Type B pancreatic cell (in vitro differentiated cells): Measurements from ENCODE around the gene ARHGEF37. TPM values are rescaled to one million over a fixed set of nuclear protein-coding genes. Genes with fewer than 3 reads are reported as not detected.
"Not testable (repeated sequence)": the region's sequence is repeated elsewhere in the genome, so short reads cannot be mapped to it uniquely, and the experiment has no call there.

Source experiments
- DNase-seq: peaks from one replicate; pipeline ENCODE4 v3.0.0; 2021; ENCODE audit warnings: mixed read lengths; ENCODE audit not compliant: unreplicated experiment; ENCODE audit errors: extremely low spot score
- H3K27ac Mint-ChIP-seq: 2 replicates; pipeline ENCODE4 v1.8.0; 2021; ENCODE audit warnings: mild to moderate bottlenecking, mixed read lengths
- H3K27me3 Mint-ChIP-seq: 2 replicates; pipeline ENCODE4 v1.8.0; 2021; ENCODE audit warnings: mixed read lengths
- H3K36me3 Mint-ChIP-seq: 2 replicates; pipeline ENCODE4 v1.8.0; 2021; ENCODE audit warnings: mixed read lengths
- H3K4me1 Mint-ChIP-seq: one replicate; pipeline ENCODE4 v1.8.0; 2021; ENCODE audit warnings: mixed read lengths; ENCODE audit not compliant: unreplicated experiment
- H3K4me3 Mint-ChIP-seq: 2 replicates; pipeline ENCODE4 v1.8.0; 2021; ENCODE audit warnings: mild to moderate bottlenecking, mixed read lengths
- H3K9me3 Mint-ChIP-seq: 2 replicates; pipeline ENCODE4 v1.8.0; 2021; ENCODE audit warnings: mixed read lengths
- CTCF ChIP-seq: fragments of 200-600 bp; sonication (generic); conservative IDR thresholded peaks from 2 replicates; pipeline ENCODE4 v1.5.0; 2021; ENCODE audit warnings: antibody characterized with exemption, mild to moderate bottlenecking
- total RNA-seq: library from RNA; stranded (reverse); gene quantifications from 2 replicates; pipeline ENCODE4 v1.2.1, GENCODE V29; 2021; ENCODE audit warnings: low replicate concordance

The ARHGEF37 gene
- total RNA-seq, 1 donor from 2014 or later = 7.1 TPM

DNA sequence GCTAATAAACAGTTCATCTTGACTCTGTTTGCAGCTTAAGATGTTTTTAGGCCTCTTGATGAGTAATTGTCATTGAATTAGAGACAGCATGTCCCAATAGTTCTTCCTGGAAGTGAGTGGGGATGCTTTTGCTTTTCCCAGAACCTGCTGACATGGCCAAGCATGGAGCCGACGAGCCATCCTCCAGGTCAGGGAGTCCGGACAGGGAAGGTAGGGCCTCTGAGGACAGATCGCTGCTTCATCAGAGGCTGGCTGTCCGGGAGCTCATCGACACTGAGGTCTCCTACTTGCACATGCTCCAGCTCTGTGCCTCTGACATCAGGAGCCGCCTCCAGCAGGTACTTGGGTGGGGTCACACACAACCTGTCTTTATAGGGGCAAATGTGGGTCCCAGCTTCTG, 16.3 kb downstream of the ARHGEF37 start:
- Mint-ChIP-seq H3K4me3 (no peak overlapping the region), H3K27ac (no peak overlapping the region), H3K9me3 (no peaks in the 10 kb centered on the region), H3K36me3 (no peaks in the 10 kb centered on the region), H3K27me3 (no peaks in the 10 kb centered on the region), H3K4me1 (peaks cover 5% of the 10 kb centered on the region)
- DNase-seq = no peak
- TF ChIP-seq CTCF = no peak

GRCh38 chr5:149598234-149598633, 16.9 kb downstream of the ARHGEF37 start:
- not testable (repeated sequence) for H3K27me3 Mint-ChIP-seq, H3K9me3 Mint-ChIP-seq, H3K4me1 Mint-ChIP-seq, H3K4me3 Mint-ChIP-seq, H3K27ac Mint-ChIP-seq, H3K36me3 Mint-ChIP-seq, DNase-seq

GRCh38 chr5:149598966-149599365, 17.7 kb downstream of the ARHGEF37 start:
- Mint-ChIP-seq H3K27me3 (no peaks in the 10 kb centered on the region), H3K36me3 (no peaks in the 10 kb centered on the region), H3K4me3 (no peak overlapping the region), H3K9me3 (no peaks in the 10 kb centered on the region), H3K27ac (no peak overlapping the region), H3K4me1 (peaks cover 5% of the 10 kb centered on the region)
- TF ChIP-seq CTCF = no peak
- DNase-seq = no peak

GRCh38 chr5:149599375-149599774, 18.1 kb downstream of the ARHGEF37 start:
- no peak overlapping the region for H3K4me3 Mint-ChIP-seq
- TF ChIP-seq CTCF = no peak
- H3K36me3 Mint-ChIP-seq = no peaks in the 10 kb centered on the region

GRCh38 chr5:149600932-149601331, 19.6 kb downstream of the ARHGEF37 start:
- TF ChIP-seq CTCF = no peak
- Mint-ChIP-seq H3K4me1 (peaks cover 10% of the 10 kb centered on the region), H3K27me3 (no peaks in the 10 kb centered on the region), H3K27ac (no peak overlapping the region), H3K9me3 (no peaks in the 10 kb centered on the region), H3K36me3 (peaks cover 5% of the 10 kb centered on the region), H3K4me3 (no peak overlapping the region)
- DNase-seq = no peak

More at GRCh38 chr5:149599375-149599774, 18.1 kb downstream of the ARHGEF37 start:
- no peak overlapping the region for H3K27ac Mint-ChIP-seq
- no peaks in the 10 kb centered on the region for H3K9me3 Mint-ChIP-seq
- DNase-seq = no peak
- H3K4me1 Mint-ChIP-seq = peaks cover 5% of the 10 kb centered on the region
- no peaks in the 10 kb centered on the region for H3K27me3 Mint-ChIP-seq

GRCh38 chr5:149603210-149603609, 21.9 kb downstream of the ARHGEF37 start:
- H3K9me3 Mint-ChIP-seq = no peaks in the 10 kb centered on the region

More at GRCh38 chr5:149603210-149603609, 21.9 kb downstream of the ARHGEF37 start:
- no peak overlapping the region for H3K4me3 Mint-ChIP-seq
- H3K4me1 Mint-ChIP-seq = peaks cover 13% of the 10 kb centered on the region
- H3K27ac Mint-ChIP-seq = no peak overlapping the region
- no peaks in the 10 kb centered on the region for H3K27me3 Mint-ChIP-seq
- H3K36me3 Mint-ChIP-seq = peaks cover 10% of the 10 kb centered on the region
- DNase-seq = no peak
- TF ChIP-seq CTCF = no peak
